Dedifferentiated amniotic fluid mesenchymal stem cell (primary cell): ENCODE data around the gene SNCA.
A peak's percentile ranks its signal among the peaks of the same experiment; 100 is the strongest.

Experiments used
- DNase-seq: peaks from one replicate; pipeline ENCODE4 v3.0.0-alpha.2; 2016; ENCODE audit errors: extremely low spot score

Gene SNCA

GRCh38 chr4:89836897-89837384 lies at the start of gene SNCA:
Gene SNCA (minus strand): TSS chr4:89837161. CDS start chr4:89835667, 1,494 bp downstream.
- DNase-seq = peak; percentile 42

- no peak for DNase-seq
Measured at GRCh38 chr4:89879215-89879614, 42.3 kb upstream of the SNCA start.

GRCh38 chr4:89878611-89879010 lies 41.6 kb upstream of the SNCA start:
- DNase-seq = no peak

- no peak for DNase-seq
Measured at GRCh38 chr4:89876548-89876947, 39.6 kb upstream of the SNCA start.

GRCh38 chr4:89871211-89871610 lies 34.2 kb upstream of the SNCA start:
- no peak for DNase-seq

- peak; percentile 49 for DNase-seq
Measured at GRCh38 chr4:89868999-89869589, 32.1 kb upstream of the SNCA start.

GRCh38 chr4:89868276-89868675 lies 31.3 kb upstream of the SNCA start:
- no peak for DNase-seq

- DNase-seq = no peak
Measured at GRCh38 chr4:89863533-89863932, 26.6 kb upstream of the SNCA start.

- no peak for DNase-seq
Measured at GRCh38 chr4:89860971-89861370, 24.0 kb upstream of the SNCA start.

- DNase-seq = no peak
Measured at GRCh38 chr4:89855236-89855635, 18.3 kb upstream of the SNCA start.

- DNase-seq = no peak
Measured at GRCh38 chr4:89847571-89848325, 10.8 kb upstream of the SNCA start.

GRCh38 chr4:89839558-89839957 lies 2.6 kb upstream of the SNCA start:
- DNase-seq = no peak

GRCh38 chr4:89837993-89838390 lies 1.0 kb upstream of the SNCA start:
- DNase-seq = no peak

GRCh38 chr4:89837385-89837992 lies 528 bp upstream of the SNCA start:
- DNase-seq = peak; percentile 21

GRCh38 chr4:89836031-89836745 lies 773 bp downstream of the SNCA start:
- no peak for DNase-seq

- DNase-seq = no peak
Measured at GRCh38 chr4:89835413-89835812, 1.5 kb downstream of the SNCA start.

GRCh38 chr4:89834486-89835209 lies 2.3 kb downstream of the SNCA start:
- no peak for DNase-seq

GRCh38 chr4:89829470-89830138 lies 7.4 kb downstream of the SNCA start:
- DNase-seq = no peak

- DNase-seq = peak; percentile 28
Measured at GRCh38 chr4:89823416-89823815, 13.5 kb downstream of the SNCA start.

GRCh38 chr4:89821612-89822011 lies 15.3 kb downstream of the SNCA start:
- DNase-seq = no peak

GRCh38 chr4:89820010-89820409 lies 17.0 kb downstream of the SNCA start:
- DNase-seq = no peak
